HCT116 (cell line): ENCODE measurements around the gene PANX2. TPM values are rescaled to one million over a fixed set of nuclear protein-coding genes. Genes with fewer than 3 reads are reported as not detected.

Experiments
- ATAC-seq: fragments of 200-7000 bp; cut with Tn5 transposase; 2 replicates; pipeline ENCODE4 v1.9.1; 2020; ENCODE audit warnings: mild to moderate bottlenecking, moderate library complexity
- BruUV-seq: library from RNA; stranded (reverse); fragments of 400-500 nt; replicated peaks from 2 replicates; lab custom pipeline; 2021; lab: Mats Ljungman, UMichigan
- CTCF ChIA-PET: fragments of 300-600 bp; sonication (Branson Sonifier 250); formaldehyde crosslinking; loops from one replicate; lab custom pipeline; 2021; ENCODE audit warnings: antibody characterized with exemption; lab: Charles Lee
- POLR2A ChIA-PET: fragments of 300-600, 350-600 bp; sonication (Branson Sonifier 250); formaldehyde crosslinking; loops from one replicate; lab custom pipeline; 2021; ENCODE audit warnings: antibody characterized with exemption; lab: Charles Lee
- RAD21 ChIA-PET, 2 experiments: fragments of 300-600 bp; sonication (Branson Sonifier 250); formaldehyde crosslinking; loops; one replicate each; lab custom pipeline; 2023; ENCODE audit warnings: low total read pairs in 2 of 2; ENCODE audit not compliant: uncharacterized antibody in 2 of 2, unreplicated experiment in 2 of 2, low non-redundant PET in 1 of 2; lab: Charles Lee
- DNase-seq: peaks from one replicate; pipeline ENCODE4 v3.0.0-alpha.2; 2010; ENCODE audit warnings: low read depth, low spot score
- H2AFZ ChIP-seq: fragments of 200-600 bp; shearing (Covaris generic), sonication (generic); 2 replicates; pipeline ENCODE4 v1.6.1; 2017; ENCODE audit warnings: low read depth, mixed run types, mixed read lengths, antibody characterized with exemption, low read length; ENCODE audit not compliant: poor library complexity, severe bottlenecking
- H3K27ac ChIP-seq: 2 replicates; pipeline ENCODE4 v1.5.1; 2012; ENCODE audit warnings: low read depth, low read length
- H3K27me3 ChIP-seq: fragments of 200-600 bp; sonication (generic); 2 replicates; pipeline ENCODE4 v1.6.1; 2016; ENCODE audit warnings: mixed run types, low read length, mixed read lengths; ENCODE audit not compliant: insufficient read depth
- H3K36me3 ChIP-seq, 2 experiments: fragments of 200-500 bp in 1 of 2; fragments of 200-600 bp in 1 of 2; sonication (Bioruptor generic) in 1 of 2; sonication (generic) in 1 of 2; 2 replicates each; pipeline versions ENCODE4 v1.5.1 to v1.6.1; 2014 to 2016; ENCODE audit warnings: low read length in 2 of 2, inconsistent platforms in 1 of 2, mixed read lengths in 1 of 2, mixed run types in 1 of 2; ENCODE audit not compliant: insufficient read depth in 2 of 2, control insufficient read depth in 1 of 2
- H3K4me1 ChIP-seq, 2 experiments: fragments of 200-600 bp in 1 of 2; sonication (generic) in 1 of 2; 2 replicates each; pipeline versions ENCODE4 v1.5.1 to v1.6.1; 2012 to 2017; ENCODE audit warnings: low read length in 2 of 2, inconsistent platforms in 1 of 2, mild to moderate bottlenecking in 1 of 2, mixed read lengths in 1 of 2, mixed run types in 1 of 2, moderate library complexity in 1 of 2; ENCODE audit not compliant: insufficient read depth in 2 of 2, control insufficient read depth in 1 of 2
- H3K4me2 ChIP-seq: fragments of 200-600 bp; sonication (generic); 2 replicates; pipeline ENCODE4 v1.6.1; 2017; ENCODE audit warnings: mixed run types, low read length, mixed read lengths
- H3K4me3 ChIP-seq, 2 experiments: fragments of 200-600 bp in 1 of 2; sonication (generic) in 1 of 2; replicated peaks in 1 of 2; 2 replicates each; pipeline ENCODE4 v1.5.1; 2011 to 2016; ENCODE audit warnings: low read length in 2 of 2, control low read depth in 1 of 2, low read depth in 1 of 2, mild to moderate bottlenecking in 1 of 2, mixed read lengths in 1 of 2, mixed run types in 1 of 2
- H3K79me2 ChIP-seq: fragments of 200-600 bp; sonication (generic); 2 replicates; pipeline ENCODE4 v1.6.1; 2017; ENCODE audit warnings: mild to moderate bottlenecking, mixed run types, low read length, moderate library complexity, mixed read lengths; ENCODE audit not compliant: insufficient read depth
- H3K9ac ChIP-seq: fragments of 200-600 bp; sonication (generic); 2 replicates; pipeline ENCODE4 v1.6.1; 2016; ENCODE audit warnings: low read length, mixed read lengths
- H3K9me2 ChIP-seq: fragments of 200-600 bp; sonication (generic), shearing (Covaris generic); 2 replicates; pipeline ENCODE4 v1.6.1; 2017; ENCODE audit warnings: mixed run types, mild to moderate bottlenecking, moderate library complexity; ENCODE audit not compliant: insufficient read depth
- H3K9me3 ChIP-seq, 2 experiments: fragments of 200-500 bp in 1 of 2; fragments of 200-600 bp in 1 of 2; sonication (Bioruptor generic) in 1 of 2; sonication (generic) in 1 of 2; 2 replicates each; pipeline ENCODE4 v1.6.1; 2014 to 2017; ENCODE audit warnings: low read length in 2 of 2, mixed read lengths in 2 of 2, inconsistent platforms in 1 of 2, low read depth in 1 of 2, mild to moderate bottlenecking in 1 of 2, mixed run types in 1 of 2, moderate library complexity in 1 of 2; ENCODE audit not compliant: control insufficient read depth in 1 of 2, insufficient read depth in 1 of 2
- H4K20me1 ChIP-seq: fragments of 200-600 bp; sonication (generic), shearing (Covaris generic); 2 replicates; pipeline ENCODE4 v1.6.1; 2017; ENCODE audit warnings: mixed run types, mild to moderate bottlenecking, moderate library complexity; ENCODE audit not compliant: insufficient read depth
- ATF3 ChIP-seq: IDR thresholded peaks from 2 replicates; pipeline ENCODE4 v1.6.1; 2012
- EGR1 ChIP-seq: IDR thresholded peaks from 2 replicates; pipeline ENCODE4 v1.6.1; 2012; ENCODE audit warnings: low read depth
- ELF1 ChIP-seq: IDR thresholded peaks from 2 replicates; pipeline ENCODE4 v1.6.1; 2012; ENCODE audit warnings: low read depth, borderline replicate concordance
- FOSL1 ChIP-seq: IDR thresholded peaks from 2 replicates; pipeline ENCODE4 v1.6.1; 2012; ENCODE audit warnings: low read depth
- JUND ChIP-seq: IDR thresholded peaks from 2 replicates; pipeline ENCODE4 v1.6.1; 2012
- POLR2A ChIP-seq: IDR thresholded peaks from 2 replicates; pipeline ENCODE4 v1.7.0; 2011; ENCODE audit warnings: borderline replicate concordance; ENCODE audit not compliant: insufficient read depth, insufficient read length; ENCODE audit errors: extremely low read depth
- POLR2AphosphoS5 ChIP-seq: IDR thresholded peaks from 2 replicates; pipeline ENCODE4 v1.6.1; 2011; ENCODE audit warnings: mild to moderate bottlenecking, low read depth, low read length, moderate library complexity
- REST ChIP-seq: IDR thresholded peaks from 2 replicates; pipeline ENCODE4 v1.6.1; 2012; ENCODE audit warnings: low read depth
- SIN3A ChIP-seq: IDR thresholded peaks from 2 replicates; pipeline ENCODE4 v1.6.1; 2012; ENCODE audit warnings: low read depth
- SP1 ChIP-seq: IDR thresholded peaks from 2 replicates; pipeline ENCODE4 v1.6.1; 2012; ENCODE audit warnings: low read depth
- SRF ChIP-seq: IDR thresholded peaks from 2 replicates; pipeline ENCODE4 v1.6.1; 2012; ENCODE audit warnings: low read depth
- TCF7L2 ChIP-seq: IDR thresholded peaks from 2 replicates; pipeline ENCODE4 v1.7.0; 2011; ENCODE audit warnings: borderline replicate concordance, inconsistent platforms; ENCODE audit not compliant: insufficient read depth, insufficient read length; ENCODE audit errors: extremely low read depth
- YY1 ChIP-seq: IDR thresholded peaks from 2 replicates; pipeline ENCODE4 v1.6.1; 2011; ENCODE audit warnings: low read length, low read depth, moderate library complexity, mild to moderate bottlenecking; ENCODE audit not compliant: insufficient replicate concordance; ENCODE audit errors: extremely low read depth
- ZBTB33 ChIP-seq: IDR thresholded peaks from 2 replicates; pipeline ENCODE4 v1.6.1; 2011; ENCODE audit warnings: mild to moderate bottlenecking, low read length, moderate library complexity; ENCODE audit not compliant: insufficient replicate concordance; ENCODE audit errors: extremely low read depth
- ZFX ChIP-seq: fragments of 450-650 bp; IDR thresholded peaks from 2 replicates; pipeline ENCODE4 v1.6.1; 2017
- intact Hi-C: fragments of 100-400 bp; cut with micrococcal nuclease; formaldehyde crosslinking; loops from 2 replicates; pipeline ENCODE4 v1.10.0; 2022
- total RNA-seq: library from RNA; stranded (reverse); gene quantifications from one replicate; pipeline ENCODE4 v1.2.1, GENCODE V29; 2021; ENCODE audit not compliant: unreplicated experiment
- TF ChIP-seq, protein P1 (sequence below), 3 experiments: fragments of 200-600 bp in 1 of 3; sonication (generic) in 1 of 3; IDR thresholded peaks in 2 of 3; conservative IDR thresholded peaks in 1 of 3; 2 replicates each; pipeline ENCODE4 v1.5.1; 2012 to 2017; ENCODE audit warnings: low read depth in 2 of 3, low read length in 2 of 3, antibody characterized with exemption in 1 of 3, borderline replicate concordance in 1 of 3, control low read depth in 1 of 3, mild to moderate bottlenecking in 1 of 3, mixed read lengths in 1 of 3, mixed run types in 1 of 3, moderate library complexity in 1 of 3; ENCODE audit not compliant: insufficient read depth in 1 of 3
- TF ChIP-seq, protein P2 (sequence below): IDR thresholded peaks from 2 replicates; pipeline ENCODE4 v1.6.1; 2012

Gene PANX2
- total RNA-seq, 1 experiment from 2014 or later, result 8.0 TPM

GRCh38 chr22:50175921-50176849 is 5.7 kb downstream of the PANX2 start:
- no peaks in the 10 kb centered on the region for H3K9me2 ChIP-seq
- intact Hi-C loops, result no loop called here
- H3K79me2 ChIP-seq, result no peaks in the 10 kb centered on the region
- no peak overlapping the region for H3K4me2 ChIP-seq
- ATAC-seq, result no peak
- no peak overlapping the region for H2AFZ ChIP-seq
- H4K20me1 ChIP-seq, result no peaks in the 10 kb centered on the region
- CTCF ChIA-PET, result no interaction called here
- no TSS peak for BruUV-seq
- TF ChIP-seq ZBTB33 (no peak), ELF1 (no peak), SP1 (no peak), YY1 (no peak), TCF7L2 (no peak), EGR1 (no peak), REST (no peak), SIN3A (no peak), POLR2AphosphoS5 (no peak), ZFX (no peak), JUND (no peak), POLR2A (no peak), SRF (no peak), FOSL1 (no peak), ATF3 (no peak)
- TF ChIP-seq, protein P1, sequence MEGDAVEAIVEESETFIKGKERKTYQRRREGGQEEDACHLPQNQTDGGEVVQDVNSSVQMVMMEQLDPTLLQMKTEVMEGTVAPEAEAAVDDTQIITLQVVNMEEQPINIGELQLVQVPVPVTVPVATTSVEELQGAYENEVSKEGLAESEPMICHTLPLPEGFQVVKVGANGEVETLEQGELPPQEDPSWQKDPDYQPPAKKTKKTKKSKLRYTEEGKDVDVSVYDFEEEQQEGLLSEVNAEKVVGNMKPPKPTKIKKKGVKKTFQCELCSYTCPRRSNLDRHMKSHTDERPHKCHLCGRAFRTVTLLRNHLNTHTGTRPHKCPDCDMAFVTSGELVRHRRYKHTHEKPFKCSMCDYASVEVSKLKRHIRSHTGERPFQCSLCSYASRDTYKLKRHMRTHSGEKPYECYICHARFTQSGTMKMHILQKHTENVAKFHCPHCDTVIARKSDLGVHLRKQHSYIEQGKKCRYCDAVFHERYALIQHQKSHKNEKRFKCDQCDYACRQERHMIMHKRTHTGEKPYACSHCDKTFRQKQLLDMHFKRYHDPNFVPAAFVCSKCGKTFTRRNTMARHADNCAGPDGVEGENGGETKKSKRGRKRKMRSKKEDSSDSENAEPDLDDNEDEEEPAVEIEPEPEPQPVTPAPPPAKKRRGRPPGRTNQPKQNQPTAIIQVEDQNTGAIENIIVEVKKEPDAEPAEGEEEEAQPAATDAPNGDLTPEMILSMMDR (IDR thresholded peaks at IDR 0.05 in 2 of 3, conservative IDR thresholded peaks at IDR 0.05 in 1 of 3; ENCODE audit: borderline replicate concordance in 1 of 3, insufficient read depth in 1 of 3, low read depth in 2 of 3, low read length in 2 of 3), result no peak
- TF ChIP-seq, protein P2, sequence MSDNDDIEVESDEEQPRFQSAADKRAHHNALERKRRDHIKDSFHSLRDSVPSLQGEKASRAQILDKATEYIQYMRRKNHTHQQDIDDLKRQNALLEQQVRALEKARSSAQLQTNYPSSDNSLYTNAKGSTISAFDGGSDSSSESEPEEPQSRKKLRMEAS, result no peak
- H3K4me3 ChIP-seq, result no peak overlapping the region
- no peak overlapping the region for H3K27ac ChIP-seq
- no peaks in the 10 kb centered on the region for H3K4me1 ChIP-seq
- no peak overlapping the region for H3K9ac ChIP-seq
- no peaks in the 10 kb centered on the region for H3K36me3 ChIP-seq
- POLR2A ChIA-PET, result no interaction called here
- no peaks in the 10 kb centered on the region for H3K27me3 ChIP-seq
- no peak for DNase-seq
- RAD21 ChIA-PET, result no interaction called here
- H3K9me3 ChIP-seq, result no peaks in the 10 kb centered on the region
